SK-N-SH treated with all-trans-retinoic acid at 6 μM for 48 hours (cell line): ENCODE data around the gene METTL21A.
A peak's percentile ranks its signal among the peaks of the same experiment; 100 is the strongest.

Source experiments
- ATAC-seq: fragments of 200-7000 bp; cut with Tn5 transposase; 3 replicates; pipeline ENCODE4 v1.9.1; 2020; ENCODE audit warnings: mild to moderate bottlenecking, moderate library complexity
- ARNTL ChIP-seq: fragments of 450-650 bp; formaldehyde crosslinking; IDR thresholded peaks from 2 replicates; pipeline ENCODE4 v1.5.0; 2020; ENCODE audit warnings: low read depth, mild to moderate bottlenecking, moderate library complexity, borderline replicate concordance
- BACH2 ChIP-seq: fragments of 250-450 bp; sonication (Bioruptor Pico); IDR thresholded peaks from 2 replicates; pipeline ENCODE4 v1.9.0; 2021; ENCODE audit warnings: mild to moderate bottlenecking, borderline replicate concordance
- CSDC2 ChIP-seq: fragments of 250-450 bp; sonication (Bioruptor Pico); IDR thresholded peaks from 2 replicates; pipeline ENCODE4 v1.5.0; 2020; ENCODE audit warnings: mild to moderate bottlenecking, moderate library complexity
- CSRNP3 ChIP-seq: fragments of 250-450 bp; sonication (Bioruptor Pico); IDR thresholded peaks from 2 replicates; pipeline ENCODE4 v1.5.1; 2021; ENCODE audit warnings: mild to moderate bottlenecking, moderate library complexity
- ESRRG ChIP-seq: fragments of 250-450 bp; sonication (Bioruptor Pico); IDR thresholded peaks from 2 replicates; pipeline ENCODE4 v1.6.1; 2021; ENCODE audit warnings: mild to moderate bottlenecking
- GLIS3 ChIP-seq: fragments of 250-450 bp; sonication (Bioruptor Pico); IDR thresholded peaks from 2 replicates; pipeline ENCODE4 v1.5.0; 2020; ENCODE audit warnings: mild to moderate bottlenecking, moderate library complexity
- ISL1 ChIP-seq: fragments of 250-450 bp; sonication (Bioruptor Pico); IDR thresholded peaks from 2 replicates; pipeline ENCODE4 v2.1.2; 2022; ENCODE audit warnings: mild to moderate bottlenecking, moderate library complexity
- OSR1 ChIP-seq: fragments of 250-450 bp; sonication (Bioruptor Pico); IDR thresholded peaks from 2 replicates; pipeline ENCODE4 v1.8.0; 2022; ENCODE audit warnings: moderate library complexity, mild to moderate bottlenecking, inconsistent platforms
- PATZ1 ChIP-seq: fragments of 250-450 bp; sonication (Bioruptor Pico); IDR thresholded peaks from 2 replicates; pipeline ENCODE4 v1.8.0; 2020; ENCODE audit warnings: mild to moderate bottlenecking, moderate library complexity, borderline replicate concordance
- POU6F1 ChIP-seq: fragments of 250-450 bp; sonication (Bioruptor Pico); IDR thresholded peaks from 2 replicates; pipeline ENCODE4 v1.8.0; 2021; ENCODE audit warnings: low read depth, mild to moderate bottlenecking, moderate library complexity, borderline replicate concordance
- PPARA ChIP-seq: fragments of 250-450 bp; sonication (Bioruptor Pico); IDR thresholded peaks from 2 replicates; pipeline ENCODE4 v1.5.0; 2020; ENCODE audit warnings: mild to moderate bottlenecking, borderline replicate concordance
- SNAI2 ChIP-seq: fragments of 250-450 bp; sonication (Bioruptor Pico); IDR thresholded peaks from 2 replicates; pipeline ENCODE4 v1.5.0; 2020; ENCODE audit warnings: mild to moderate bottlenecking, moderate library complexity
- TCF4 ChIP-seq: fragments of 250-450 bp; sonication (Bioruptor Pico); IDR thresholded peaks from 2 replicates; pipeline ENCODE4 v1.8.0; 2021; ENCODE audit warnings: mild to moderate bottlenecking, moderate library complexity, borderline replicate concordance
- TOX ChIP-seq: fragments of 250-450 bp; sonication (Bioruptor Pico); IDR thresholded peaks from 2 replicates; pipeline ENCODE4 v1.8.0; 2021; ENCODE audit warnings: mild to moderate bottlenecking, moderate library complexity, borderline replicate concordance
- ZC3H10 ChIP-seq: fragments of 250-450 bp; sonication (Bioruptor Pico); IDR thresholded peaks from 2 replicates; pipeline ENCODE4 v1.5.1; 2021; ENCODE audit warnings: mild to moderate bottlenecking, moderate library complexity
- ZFP3 ChIP-seq: fragments of 250-450 bp; sonication (Bioruptor Pico); IDR thresholded peaks from 2 replicates; pipeline ENCODE4 v1.5.0; 2020; ENCODE audit warnings: mild to moderate bottlenecking, moderate library complexity
- ZFP30 ChIP-seq: fragments of 450-650 bp; formaldehyde crosslinking; IDR thresholded peaks from 2 replicates; pipeline ENCODE4 v1.5.0; 2022; ENCODE audit warnings: mild to moderate bottlenecking, moderate library complexity
- ZNF565 ChIP-seq: fragments of 450-650 bp; formaldehyde crosslinking; conservative IDR thresholded peaks from 2 replicates; pipeline ENCODE4 v1.5.0; 2020; ENCODE audit warnings: low read depth, mild to moderate bottlenecking, moderate library complexity
- ZNF70 ChIP-seq: fragments of 450-650 bp; formaldehyde crosslinking; IDR thresholded peaks from 2 replicates; pipeline ENCODE4 v1.5.0; 2020; ENCODE audit warnings: mild to moderate bottlenecking, moderate library complexity
- ZNF8 ChIP-seq: fragments of 450-650 bp; formaldehyde crosslinking; IDR thresholded peaks from 2 replicates; pipeline ENCODE4 v1.5.0; 2020; ENCODE audit warnings: mild to moderate bottlenecking, moderate library complexity

Gene METTL21A

GRCh38 chr2:207635468-207636200 lies 10.4 kb upstream of the METTL21A start:
- TF ChIP-seq BACH2 (CRISPR knock-in tag) (no peak), ZNF565 (CRISPR knock-in tag) (no peak), PPARA (CRISPR knock-in tag) (no peak), TCF4 (CRISPR knock-in tag) (no peak), SNAI2 (CRISPR knock-in tag) (no peak), PATZ1 (no peak), ZNF8 (no peak), ESRRG (no peak), CSDC2 (CRISPR knock-in tag) (no peak), ZFP3 (CRISPR knock-in tag) (no peak), TOX (CRISPR knock-in tag) (no peak), GLIS3 (CRISPR knock-in tag) (no peak), ZFP30 (CRISPR knock-in tag) (no peak), OSR1 (CRISPR knock-in tag) (no peak), ZNF70 (no peak), CSRNP3 (CRISPR knock-in tag) (no peak), ARNTL (CRISPR knock-in tag) (no peak), ZC3H10 (CRISPR knock-in tag) (no peak)
- ATAC-seq: peak; percentile 68

GRCh38 chr2:207633686-207634085 lies 8.5 kb upstream of the METTL21A start:
- TF ChIP-seq CSRNP3 (CRISPR knock-in tag) (no peak), BACH2 (CRISPR knock-in tag) (no peak), GLIS3 (CRISPR knock-in tag) (no peak), ESRRG (no peak), ISL1 (no peak), ARNTL (CRISPR knock-in tag) (no peak), TCF4 (CRISPR knock-in tag) (no peak), ZNF8 (no peak), PATZ1 (no peak), ZC3H10 (CRISPR knock-in tag) (no peak), PPARA (CRISPR knock-in tag) (no peak)
- ATAC-seq: no peak

GRCh38 chr2:207632575-207633493 lies 7.6 kb upstream of the METTL21A start:
- peak; percentile 74 for ATAC-seq

More at GRCh38 chr2:207632575-207633493, 7.6 kb upstream of the METTL21A start:
- TF ChIP-seq POU6F1 (CRISPR knock-in tag): no peak
- no peak for TF ChIP-seq PPARA (CRISPR knock-in tag)
- no peak for TF ChIP-seq ZFP30 (CRISPR knock-in tag)
- TF ChIP-seq SNAI2 (CRISPR knock-in tag): no peak
- TF ChIP-seq ZNF8: no peak
- TF ChIP-seq ISL1: no peak
- no peak for TF ChIP-seq BACH2 (CRISPR knock-in tag)
- TF ChIP-seq TCF4 (CRISPR knock-in tag): no peak
- no peak for TF ChIP-seq ZFP3 (CRISPR knock-in tag)
- TF ChIP-seq TOX (CRISPR knock-in tag): no peak
- no peak for TF ChIP-seq ZNF565 (CRISPR knock-in tag)
- no peak for TF ChIP-seq ESRRG
- no peak for TF ChIP-seq ZC3H10 (CRISPR knock-in tag)
- no peak for TF ChIP-seq ARNTL (CRISPR knock-in tag)
- no peak for TF ChIP-seq CSRNP3 (CRISPR knock-in tag)
- TF ChIP-seq, all 23 proteins: peak for 0
